ENCODE data around the gene BCL2L2. TPM values are rescaled to one million over a fixed set of nuclear protein-coding genes. Genes with fewer than 3 reads are reported as not detected.
"Not testable (repeated sequence)": the region's sequence is repeated elsewhere in the genome, so short reads cannot be mapped to it uniquely, and the experiment has no call there.

BCL2L2 gene
- total RNA-seq = under 1 TPM; 0.10 to 0.73 (median 0.40) TPM

- no peak for ATAC-seq
- H3K27me3 Mint-ChIP-seq (ENCODE audit: low read depth) = peaks cover 35% of the 10 kb centered on the region
- no peak for DNase-seq
- H3K36me3 Mint-ChIP-seq (ENCODE audit: insufficient read depth) = no peaks in the 10 kb centered on the region
- peak within 1 kb of the TSS; percentile 38 for H3K4me3 Mint-ChIP-seq
- H3K4me1 Mint-ChIP-seq (ENCODE audit: low read depth) = peaks cover 5% of the 10 kb centered on the region
- H3K9me3 Mint-ChIP-seq = no peaks in the 10 kb centered on the region
These were observed at the start of gene BCL2L2 for GRCh38 chr14:23306412-23307145. Gene BCL2L2 (plus strand): TSS chr14:23306833. CDS start chr14:23307768, 935 bp downstream.

GRCh38 chr14:23258256-23258655, 48.4 kb upstream of the BCL2L2 start:
- Mint-ChIP-seq H3K4me3 (no peak overlapping the region), H3K36me3 (ENCODE audit: insufficient read depth) (no peaks in the 10 kb centered on the region), H3K27me3 (ENCODE audit: low read depth) (peaks cover 29% of the 10 kb centered on the region), H3K9me3 (no peaks in the 10 kb centered on the region), H3K4me1 (ENCODE audit: low read depth) (no peaks in the 10 kb centered on the region)
- DNase-seq (no peak), ATAC-seq (no peak)

- Mint-ChIP-seq H3K36me3 (ENCODE audit: insufficient read depth) (no peaks in the 10 kb centered on the region), H3K9me3 (no peaks in the 10 kb centered on the region), H3K27me3 (ENCODE audit: low read depth) (peaks cover 34% of the 10 kb centered on the region), H3K4me3 (no peak overlapping the region), H3K4me1 (ENCODE audit: low read depth) (no peaks in the 10 kb centered on the region)
- no peak for ATAC-seq
- DNase-seq = no peak
These were observed 47.2 kb upstream of the BCL2L2 start for GRCh38 chr14:23259426-23259825.

- DNase-seq; H3K4me1 Mint-ChIP-seq (ENCODE audit: low read depth); H3K36me3 Mint-ChIP-seq (ENCODE audit: insufficient read depth); H3K9me3 Mint-ChIP-seq; H3K4me3 Mint-ChIP-seq; ATAC-seq: not testable (repeated sequence)
- peaks cover 38% of the 10 kb centered on the region for H3K27me3 Mint-ChIP-seq (ENCODE audit: low read depth)
These were observed 45.8 kb upstream of the BCL2L2 start for GRCh38 chr14:23260849-23261248.

GRCh38 chr14:23269193-23269592, 37.4 kb upstream of the BCL2L2 start:
- Mint-ChIP-seq H3K27me3 (ENCODE audit: low read depth) (peaks cover 7% of the 10 kb centered on the region), H3K9me3 (no peaks in the 10 kb centered on the region), H3K36me3 (ENCODE audit: insufficient read depth) (no peaks in the 10 kb centered on the region), H3K4me3 (no peak overlapping the region), H3K4me1 (ENCODE audit: low read depth) (no peaks in the 10 kb centered on the region)
- ATAC-seq (no peak), DNase-seq (no peak)

- ATAC-seq (no peak), DNase-seq (no peak)
- Mint-ChIP-seq H3K4me1 (ENCODE audit: low read depth) (peaks cover 2% of the 10 kb centered on the region), H3K4me3 (no peak overlapping the region), H3K27me3 (ENCODE audit: low read depth) (no peaks in the 10 kb centered on the region), H3K36me3 (ENCODE audit: insufficient read depth) (no peaks in the 10 kb centered on the region), H3K9me3 (no peaks in the 10 kb centered on the region)
These were observed 31.2 kb upstream of the BCL2L2 start for GRCh38 chr14:23275412-23275811.

GRCh38 chr14:23277189-23277588, 29.4 kb upstream of the BCL2L2 start:
- no peaks in the 10 kb centered on the region for H3K27me3 Mint-ChIP-seq (ENCODE audit: low read depth)
- H3K9me3 Mint-ChIP-seq = no peaks in the 10 kb centered on the region
- peaks cover 2% of the 10 kb centered on the region for H3K4me1 Mint-ChIP-seq (ENCODE audit: low read depth)
- DNase-seq = no peak
- no peak for ATAC-seq
- no peak overlapping the region for H3K4me3 Mint-ChIP-seq
- H3K36me3 Mint-ChIP-seq (ENCODE audit: insufficient read depth) = no peaks in the 10 kb centered on the region

GRCh38 chr14:23277928-23278327, 28.7 kb upstream of the BCL2L2 start:
- ATAC-seq; H3K4me3 Mint-ChIP-seq; H3K27me3 Mint-ChIP-seq (ENCODE audit: low read depth); H3K36me3 Mint-ChIP-seq (ENCODE audit: insufficient read depth); H3K4me1 Mint-ChIP-seq (ENCODE audit: low read depth); DNase-seq; H3K9me3 Mint-ChIP-seq: not testable (repeated sequence)

GRCh38 chr14:23281247-23281646, 25.4 kb upstream of the BCL2L2 start:
- no peak for ATAC-seq
- Mint-ChIP-seq H3K9me3 (no peaks in the 10 kb centered on the region), H3K36me3 (ENCODE audit: insufficient read depth) (no peaks in the 10 kb centered on the region), H3K4me3 (no peak overlapping the region), H3K4me1 (ENCODE audit: low read depth) (peaks cover 20% of the 10 kb centered on the region), H3K27me3 (ENCODE audit: low read depth) (no peaks in the 10 kb centered on the region)
- no peak for DNase-seq

- ATAC-seq = peak; percentile 11 to 17
- no peaks in the 10 kb centered on the region for H3K9me3 Mint-ChIP-seq
- no peak for DNase-seq
- H3K4me3 Mint-ChIP-seq = peak overlapping the region; percentile 90
- no peaks in the 10 kb centered on the region for H3K36me3 Mint-ChIP-seq (ENCODE audit: insufficient read depth)
- no peaks in the 10 kb centered on the region for H3K27me3 Mint-ChIP-seq (ENCODE audit: low read depth)
- peaks cover 24% of the 10 kb centered on the region for H3K4me1 Mint-ChIP-seq (ENCODE audit: low read depth)
These were observed 21.7 kb upstream of the BCL2L2 start for GRCh38 chr14:23284654-23285529.

GRCh38 chr14:23285530-23286019, 21.1 kb upstream of the BCL2L2 start:
- Mint-ChIP-seq H3K4me3 (peak overlapping the region; percentile 90), H3K4me1 (ENCODE audit: low read depth) (peaks cover 24% of the 10 kb centered on the region), H3K9me3 (no peaks in the 10 kb centered on the region), H3K36me3 (ENCODE audit: insufficient read depth) (no peaks in the 10 kb centered on the region), H3K27me3 (ENCODE audit: low read depth) (no peaks in the 10 kb centered on the region)
- peak; percentile 43 to 45 for ATAC-seq
- DNase-seq = no peak

- Mint-ChIP-seq H3K4me3 (peak within 1 kb of the TSS; percentile 90), H3K27me3 (ENCODE audit: low read depth) (no peaks in the 10 kb centered on the region), H3K9me3 (no peaks in the 10 kb centered on the region), H3K4me1 (ENCODE audit: low read depth) (peaks cover 24% of the 10 kb centered on the region), H3K36me3 (ENCODE audit: insufficient read depth) (no peaks in the 10 kb centered on the region)
- peak; percentile 97 for DNase-seq
- ATAC-seq = peak; percentile 97 to 98
These were observed 20.4 kb upstream of the BCL2L2 start, which contains the start of gene HOMEZ for GRCh38 chr14:23286020-23286901. Gene HOMEZ (minus strand): TSS chr14:23286132. CDS start chr14:23285952, 180 bp downstream.

- Mint-ChIP-seq H3K27me3 (ENCODE audit: low read depth) (no peaks in the 10 kb centered on the region), H3K4me3 (peak overlapping the region; percentile 90), H3K4me1 (ENCODE audit: low read depth) (peaks cover 24% of the 10 kb centered on the region), H3K36me3 (ENCODE audit: insufficient read depth) (no peaks in the 10 kb centered on the region), H3K9me3 (no peaks in the 10 kb centered on the region)
- DNase-seq (no peak), ATAC-seq (no peak)
These were observed 19.6 kb upstream of the BCL2L2 start for GRCh38 chr14:23286902-23287479.
